Gastroesophageal sphincter (tissue), 4 donors: ENCODE measurements around the gene CATSPERE. TPM values are rescaled to one million over a fixed set of nuclear protein-coding genes. Genes with fewer than 3 reads are reported as not detected.

Source experiments
- ATAC-seq: fragments of 150-250 bp; one replicate; pipeline ENCODE4 v1.9.1; 2016; ENCODE audit warnings: mild to moderate bottlenecking, moderate library complexity
- H3K27ac ChIP-seq, 4 donors: fragments of 200-600 bp; sonication (generic) in 3 of 4; 1 replicate in 3 of 4; 2 replicates in 1 of 4; pipeline ENCODE4 v1.5.1; 2016 to 2019
- H3K27me3 ChIP-seq: fragments of 200-600 bp; sonication (generic); one replicate; pipeline ENCODE4 v1.5.1; 2019
- H3K36me3 ChIP-seq, 2 donors: fragments of 200-600 bp; sonication (generic); one replicate each; pipeline ENCODE4 v1.5.1; 2019; ENCODE audit warnings: control low read depth in 1 of 2
- H3K4me1 ChIP-seq, 3 donors: fragments of 200-600 bp; sonication (generic); 1 replicate in 2 of 3; 2 replicates in 1 of 3; pipeline ENCODE4 v1.5.1; 2016 to 2019; ENCODE audit warnings: control low read depth in 2 of 3
- H3K4me3 ChIP-seq, 2 donors: fragments of 200-600 bp; sonication (generic); one replicate each; pipeline ENCODE4 v1.5.1; 2019; ENCODE audit warnings: mild to moderate bottlenecking in 1 of 2, moderate library complexity in 1 of 2
- H3K9me3 ChIP-seq, 3 donors: fragments of 200-600 bp; sonication (generic); one replicate each; pipeline ENCODE4 v1.5.1; 2017 to 2019; ENCODE audit warnings: control low read depth in 2 of 3
- CTCF ChIP-seq, 4 experiments: fragments of 200-600 bp in 2 of 4; fragments of 450-650 bp in 2 of 4; sonication (generic) in 1 of 4; IDR thresholded peaks; one replicate each; pipeline ENCODE4 v1.5.1; 2017 to 2019; ENCODE audit warnings: antibody characterized with exemption in 4 of 4, mild to moderate bottlenecking in 2 of 4, moderate library complexity in 2 of 4
- EP300 ChIP-seq: sonication (generic); formaldehyde crosslinking; IDR thresholded peaks from one replicate; pipeline ENCODE4 v1.6.1; 2017; ENCODE audit warnings: antibody characterized with exemption, mild to moderate bottlenecking
- POLR2A ChIP-seq, 2 donors: fragments of 450-650 bp; IDR thresholded peaks; one replicate each; pipeline ENCODE4 v1.6.1; 2017; ENCODE audit warnings: antibody characterized with exemption in 2 of 2, mild to moderate bottlenecking in 2 of 2, moderate library complexity in 1 of 2
- POLR2AphosphoS5 ChIP-seq: sonication (generic); formaldehyde crosslinking; IDR thresholded peaks from one replicate; pipeline ENCODE4 v1.6.1; 2017; ENCODE audit warnings: antibody characterized with exemption
- WGBS, 2 donors: methylation state at CpG; one replicate each; pipeline ENCODE4 v1.1.5; 2018; ENCODE audit warnings: low coverage in 1 of 2; 5-methylcytosine and 5-hydroxymethylcytosine counted together
- total RNA-seq, 4 donors: library from RNA; depleted of rRNA; stranded (reverse); fragments of >200 nt; gene quantifications; one replicate each; pipeline ENCODE4 v1.1.0, GENCODE V29; 2016

The CATSPERE gene
- total RNA-seq, 4 donors from 2014 or later, result 1.2 to 2.7 (median 2.3) TPM

- H3K27ac ChIP-seq, result no peak overlapping the region
- ATAC-seq, result no peak
- WGBS, 2 donors, result 85% methylated on average over 10 of the region's 10 CpGs; no CpG with 5 or more reads in 1 of the 2 donors
These were observed 75.2 kb downstream of the CATSPERE start for GRCh38 chr1:244536316-244536715.

GRCh38 chr1:244545511-244545910 lies 84.4 kb downstream of the CATSPERE start:
- H3K9me3 ChIP-seq, result peaks cover 0 to 33% (median 0%) of the 10 kb centered on the region in 3 donors
- H3K36me3 ChIP-seq, result no peaks in the 10 kb centered on the region
- no peak for ATAC-seq
- WGBS, 2 donors, result 100% methylated on average over 1 of the region's 1 CpG; no CpG with 5 or more reads in 1 of the 2 donors
- TF ChIP-seq POLR2AphosphoS5 (no peak), EP300 (no peak), POLR2A (IDR thresholded peaks at IDR 0.05) (no peak), CTCF (IDR thresholded peaks at IDR 0.05) (no peak)
- no peaks in the 10 kb centered on the region for H3K27me3 ChIP-seq
- no peaks in the 10 kb centered on the region for H3K4me1 ChIP-seq
- H3K27ac ChIP-seq, result no peak overlapping the region
- no peak overlapping the region for H3K4me3 ChIP-seq

More at GRCh38 chr1:244536316-244536715, 75.2 kb downstream of the CATSPERE start:
- TF ChIP-seq CTCF (IDR thresholded peaks at IDR 0.05), result no peak
- Histone ChIP-seq H3K9me3 (peaks cover 0 to 15% (median 0%) of the 10 kb centered on the region in 3 donors), H3K36me3 (no peaks in the 10 kb centered on the region), H3K4me3 (no peak overlapping the region), H3K27me3 (no peaks in the 10 kb centered on the region), H3K4me1 (no peaks in the 10 kb centered on the region)

- H3K27me3 ChIP-seq, result no peaks in the 10 kb centered on the region
- H3K9me3 ChIP-seq, result peaks cover 0 to 33% (median 0%) of the 10 kb centered on the region in 3 donors
- no peak overlapping the region for H3K4me3 ChIP-seq
- no peak for ATAC-seq
- TF ChIP-seq POLR2AphosphoS5 (no peak), EP300 (no peak), CTCF (IDR thresholded peaks at IDR 0.05) (no peak), POLR2A (IDR thresholded peaks at IDR 0.05) (no peak)
- no peaks in the 10 kb centered on the region for H3K36me3 ChIP-seq
- WGBS, 2 donors, result 82 to 94% methylated on average over 2 of the region's 2 CpGs
- H3K4me1 ChIP-seq, result no peaks in the 10 kb centered on the region
- no peak overlapping the region for H3K27ac ChIP-seq
These were observed 87.6 kb downstream of the CATSPERE start for GRCh38 chr1:244548558-244549115.

GRCh38 chr1:244552336-244552735 lies 91.3 kb downstream of the CATSPERE start:
- no peak overlapping the region for H3K4me3 ChIP-seq
- H3K27me3 ChIP-seq, result no peaks in the 10 kb centered on the region
- H3K9me3 ChIP-seq, result peaks cover 0 to 34% (median 0%) of the 10 kb centered on the region in 3 donors
- WGBS, 2 donors, result 63 to 75% methylated on average over 5 to 6 of the region's 6 CpGs
- H3K4me1 ChIP-seq, result no peaks in the 10 kb centered on the region
- no peaks in the 10 kb centered on the region for H3K36me3 ChIP-seq
- ATAC-seq, result no peak
- no peak overlapping the region for H3K27ac ChIP-seq
- TF ChIP-seq CTCF (IDR thresholded peaks at IDR 0.05) (no peak), POLR2AphosphoS5 (no peak), POLR2A (IDR thresholded peaks at IDR 0.05) (no peak), EP300 (no peak)

GRCh38 chr1:244556263-244556662 lies 95.2 kb downstream of the CATSPERE start:
- Histone ChIP-seq H3K27ac (no peak overlapping the region), H3K4me3 (no peak overlapping the region), H3K4me1 (no peaks in the 10 kb centered on the region), H3K36me3 (peaks cover 0 to 5% of the 10 kb centered on the region in 2 donors), H3K27me3 (no peaks in the 10 kb centered on the region), H3K9me3 (peaks cover 0 to 32% (median 0%) of the 10 kb centered on the region in 3 donors)
- WGBS, 2 donors, result 85 to 88% methylated on average over 1 of the region's 1 CpG
- TF ChIP-seq POLR2A (IDR thresholded peaks at IDR 0.05) (no peak), EP300 (no peak), POLR2AphosphoS5 (no peak), CTCF (IDR thresholded peaks at IDR 0.05) (no peak)
- no peak for ATAC-seq
